HK-2 (cell line): ENCODE measurements around the gene RIC1.
"Not testable (repeated sequence)": the region's sequence is repeated elsewhere in the genome, so short reads cannot be mapped to it uniquely, and the experiment has no call there.

ENCODE experiments used
- DNase-seq: peaks from one replicate; pipeline ENCODE4 v3.0.0-alpha.2; 2018; ENCODE audit not compliant: unreplicated experiment

RIC1 gene

GRCh38 chr9:5667391-5667790 is 38.5 kb downstream of the RIC1 start:
- DNase-seq = no peak

- no peak for DNase-seq
Observed at GRCh38 chr9:5670079-5670478, 41.2 kb downstream of the RIC1 start.

GRCh38 chr9:5671711-5672353 is 42.9 kb downstream of the RIC1 start:
- DNase-seq = no peak

- peak; percentile 7 for DNase-seq
Observed at GRCh38 chr9:5675046-5675445, 46.1 kb downstream of the RIC1 start.

GRCh38 chr9:5683591-5683990 is 54.7 kb downstream of the RIC1 start:
- not testable (repeated sequence) for DNase-seq

GRCh38 chr9:5684101-5684500 is 55.2 kb downstream of the RIC1 start:
- DNase-seq = no peak

GRCh38 chr9:5688109-5688508 is 59.2 kb downstream of the RIC1 start:
- DNase-seq = no peak

GRCh38 chr9:5690278-5690677 is 61.4 kb downstream of the RIC1 start:
- no peak for DNase-seq

GRCh38 chr9:5695860-5696259 is 67.0 kb downstream of the RIC1 start:
- DNase-seq = no peak

- DNase-seq = no peak
Observed at GRCh38 chr9:5696884-5697283, 68.0 kb downstream of the RIC1 start.

GRCh38 chr9:5698004-5698403 is 69.1 kb downstream of the RIC1 start:
- no peak for DNase-seq

GRCh38 chr9:5698810-5699556 is 70.1 kb downstream of the RIC1 start:
- DNase-seq = no peak

GRCh38 chr9:5708414-5708813 is 79.5 kb downstream of the RIC1 start:
- DNase-seq = no peak

GRCh38 chr9:5712651-5713390 is 83.9 kb downstream of the RIC1 start:
- DNase-seq = no peak

GRCh38 chr9:5714501-5715401 is 85.8 kb downstream of the RIC1 start:
- DNase-seq = no peak

GRCh38 chr9:5715548-5716127 is 86.7 kb downstream of the RIC1 start:
- no peak for DNase-seq

GRCh38 chr9:5717434-5717833 is 88.5 kb downstream of the RIC1 start:
- not testable (repeated sequence) for DNase-seq

GRCh38 chr9:5718296-5719032 is 89.6 kb downstream of the RIC1 start:
- no peak for DNase-seq

GRCh38 chr9:5719100-5719926 is 90.4 kb downstream of the RIC1 start:
- no peak for DNase-seq

GRCh38 chr9:5720151-5720550 is 91.2 kb downstream of the RIC1 start:
- no peak for DNase-seq
